Measurements from ENCODE around the gene RERE. TPM values are rescaled to one million over a fixed set of nuclear protein-coding genes. Genes with fewer than 3 reads are reported as not detected.

RERE gene
- total and polyA plus RNA-seq, 11 donors: 53.5 to 236 (median 121) TPM

DNA sequence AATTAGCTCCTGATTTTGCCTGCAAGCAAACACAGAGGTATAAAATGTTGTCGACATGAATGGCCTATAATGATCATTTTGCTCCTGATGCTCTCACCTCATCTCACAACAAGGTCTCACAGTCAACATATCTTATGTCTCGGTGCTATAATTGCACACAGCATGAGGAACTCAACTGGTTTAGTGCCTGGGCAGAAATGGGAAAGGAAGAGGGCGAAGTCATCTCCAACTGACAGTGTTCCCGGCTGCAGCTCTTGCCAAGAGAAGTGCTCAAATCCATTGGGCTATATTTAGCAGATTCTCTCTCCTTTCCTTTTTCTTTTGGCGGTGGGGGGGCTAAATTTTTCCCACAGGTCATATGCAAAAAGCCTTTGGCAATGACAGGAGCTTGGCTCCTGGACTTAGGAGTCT lies 446.5 kb downstream of the RERE start:
- peak in 1 of 2 donors; percentile 20 for TF ChIP-seq POLR2A (IDR thresholded peaks at IDR 0.05)
- TF ChIP-seq, protein P1, sequence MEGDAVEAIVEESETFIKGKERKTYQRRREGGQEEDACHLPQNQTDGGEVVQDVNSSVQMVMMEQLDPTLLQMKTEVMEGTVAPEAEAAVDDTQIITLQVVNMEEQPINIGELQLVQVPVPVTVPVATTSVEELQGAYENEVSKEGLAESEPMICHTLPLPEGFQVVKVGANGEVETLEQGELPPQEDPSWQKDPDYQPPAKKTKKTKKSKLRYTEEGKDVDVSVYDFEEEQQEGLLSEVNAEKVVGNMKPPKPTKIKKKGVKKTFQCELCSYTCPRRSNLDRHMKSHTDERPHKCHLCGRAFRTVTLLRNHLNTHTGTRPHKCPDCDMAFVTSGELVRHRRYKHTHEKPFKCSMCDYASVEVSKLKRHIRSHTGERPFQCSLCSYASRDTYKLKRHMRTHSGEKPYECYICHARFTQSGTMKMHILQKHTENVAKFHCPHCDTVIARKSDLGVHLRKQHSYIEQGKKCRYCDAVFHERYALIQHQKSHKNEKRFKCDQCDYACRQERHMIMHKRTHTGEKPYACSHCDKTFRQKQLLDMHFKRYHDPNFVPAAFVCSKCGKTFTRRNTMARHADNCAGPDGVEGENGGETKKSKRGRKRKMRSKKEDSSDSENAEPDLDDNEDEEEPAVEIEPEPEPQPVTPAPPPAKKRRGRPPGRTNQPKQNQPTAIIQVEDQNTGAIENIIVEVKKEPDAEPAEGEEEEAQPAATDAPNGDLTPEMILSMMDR (IDR thresholded peaks at IDR 0.05): no peak
- H3K27ac ChIP-seq: peak overlapping the region; percentile 74 to 97 (median 87)
- DNase-seq: peak in 2 of 5 donors; percentile 66 to 72
- WGBS, 4 donors: 13 to 19% (median 16%) methylated on average over 5 of the region's 5 CpGs
- H3K9me3 ChIP-seq: no peaks in the 10 kb centered on the region
- peak; percentile 17 to 42 (median 36) for ATAC-seq
- H3K27me3 ChIP-seq: no peaks in the 10 kb centered on the region
- peak overlapping the region in 1 of 12 donors; percentile 8 for H3K4me3 ChIP-seq
- H3K36me3 ChIP-seq: peaks cover 0 to 35% (median under 1%) of the 10 kb centered on the region in 9 donors
- H3K4me1 ChIP-seq: peaks cover 19 to 96% (median 84%) of the 10 kb centered on the region in 12 donors
- intact Hi-C loops (cut with DNase I): loop anchor here in 7 of 10 donors (2.0 to 10.0 kb wide), 6 partner anchors 36 to 156 kb away; no protein-coding TSS in a partner anchor

- H3K4me3 ChIP-seq: peak overlapping the region in 1 of 12 donors; percentile 5
- H3K9me3 ChIP-seq: no peaks in the 10 kb centered on the region
- H3K4me1 ChIP-seq: peaks cover 19 to 99% (median 89%) of the 10 kb centered on the region in 12 donors
- no peaks in the 10 kb centered on the region for H3K27me3 ChIP-seq
- H3K36me3 ChIP-seq: peaks cover 0 to 41% (median 7%) of the 10 kb centered on the region in 9 donors
- intact Hi-C loops (cut with DNase I): loop anchor here in 7 of 10 donors (2.0 to 10.0 kb wide), 6 partner anchors 37 to 157 kb away; no protein-coding TSS in a partner anchor
- 51 to 62% (median 59%) methylated on average over 14 of the region's 14 CpGs for WGBS, 4 donors
- DNase-seq (peak in 1 of 5 donors; percentile 13), ATAC-seq (no peak)
- peak overlapping the region; percentile 74 to 97 (median 87) for H3K27ac ChIP-seq
- TF ChIP-seq, protein P1 (IDR thresholded peaks at IDR 0.05): no peak
Measured at GRCh38 chr1:8370046-8370881, 447.2 kb downstream of the RERE start.

GRCh38 chr1:8368956-8369639 lies 448.3 kb downstream of the RERE start:
- intact Hi-C loops (cut with DNase I): loop anchor here in 4 of 10 donors (5.0 to 10.0 kb wide), 4 partner anchors 38 to 356 kb away; no protein-coding TSS in a partner anchor
- peak overlapping the region in 11 of 12 donors; percentile 6 to 97 (median 87) for H3K27ac ChIP-seq
- no peak overlapping the region for H3K4me3 ChIP-seq
- H3K4me1 ChIP-seq: peaks cover 19 to 100% (median 90%) of the 10 kb centered on the region in 12 donors
- peak in 1 of 5 donors; percentile 18 for DNase-seq
- H3K36me3 ChIP-seq: peaks cover 0 to 53% (median 14%) of the 10 kb centered on the region in 9 donors
- H3K27me3 ChIP-seq: no peaks in the 10 kb centered on the region
- TF ChIP-seq POLR2A (IDR thresholded peaks at IDR 0.05): no peak
- TF ChIP-seq, protein P1 (IDR thresholded peaks at IDR 0.05): no peak
- no peak for ATAC-seq
- 69 to 75% (median 70%) methylated on average over 5 of the region's 5 CpGs for WGBS, 4 donors
- H3K9me3 ChIP-seq: no peaks in the 10 kb centered on the region

All from heart left ventricle (tissue), 16 donors.